ELF-1 (cell line): ENCODE measurements around the gene MOK.
A peak's percentile ranks its signal among the peaks of the same experiment; 100 is the strongest.
"Not testable (repeated sequence)": the region's sequence is repeated elsewhere in the genome, so short reads cannot be mapped to it uniquely, and the experiment has no call there.

Source experiments
- DNase-seq: peaks from one replicate; pipeline ENCODE4 v3.0.0-alpha.2; 2016; ENCODE audit warnings: low read depth, low spot score

Gene MOK

GRCh38 chr14:102304611-102305506 lies at the start of gene MOK:
Gene MOK (minus strand): TSS chr14:102305164. CDS start chr14:102304968, 196 bp downstream.
- DNase-seq = peak; percentile 99

- no peak for DNase-seq
Observed at GRCh38 chr14:102353126-102353619, 48.2 kb upstream of the MOK start.

- no peak for DNase-seq
Observed at GRCh38 chr14:102352213-102352612, 47.2 kb upstream of the MOK start.

- DNase-seq = not testable (repeated sequence)
Observed at GRCh38 chr14:102351593-102351992, 46.6 kb upstream of the MOK start.

- no peak for DNase-seq
Observed at GRCh38 chr14:102351023-102351422, 46.1 kb upstream of the MOK start.

- no peak for DNase-seq
Observed at GRCh38 chr14:102348376-102348775, 43.4 kb upstream of the MOK start.

- no peak for DNase-seq
Observed at GRCh38 chr14:102346645-102347044, 41.7 kb upstream of the MOK start.

GRCh38 chr14:102345232-102345631 lies 40.3 kb upstream of the MOK start:
- DNase-seq = no peak

- no peak for DNase-seq
Observed at GRCh38 chr14:102344485-102344884, 39.5 kb upstream of the MOK start.

- no peak for DNase-seq
Observed at GRCh38 chr14:102344084-102344483, 39.1 kb upstream of the MOK start.

GRCh38 chr14:102342238-102342637 lies 37.3 kb upstream of the MOK start:
- DNase-seq = no peak

- DNase-seq = no peak
Observed at GRCh38 chr14:102341566-102341965, 36.6 kb upstream of the MOK start.

GRCh38 chr14:102338724-102339123 lies 33.8 kb upstream of the MOK start:
- DNase-seq = no peak

GRCh38 chr14:102335163-102335562 lies 30.2 kb upstream of the MOK start:
- DNase-seq = no peak

- DNase-seq = no peak
Observed at GRCh38 chr14:102333795-102334705, 29.1 kb upstream of the MOK start.

GRCh38 chr14:102333390-102333789 lies 28.4 kb upstream of the MOK start:
- DNase-seq = no peak

- no peak for DNase-seq
Observed at GRCh38 chr14:102330806-102331205, 25.8 kb upstream of the MOK start.

- not testable (repeated sequence) for DNase-seq
Observed at GRCh38 chr14:102329381-102329780, 24.4 kb upstream of the MOK start.

- no peak for DNase-seq
Observed at GRCh38 chr14:102326583-102326982, 21.6 kb upstream of the MOK start.

- peak; percentile 91 for DNase-seq
Observed at GRCh38 chr14:102325791-102326345, 20.9 kb upstream of the MOK start.

GRCh38 chr14:102323102-102323501 lies 18.1 kb upstream of the MOK start:
- DNase-seq = peak; percentile 35
